A673 (cell line): Measurements from ENCODE around the gene ZNF500. TPM values are rescaled to one million over a fixed set of nuclear protein-coding genes. Genes with fewer than 3 reads are reported as not detected.

ENCODE experiments used
- BruUV-seq: library from RNA; stranded (reverse); fragments of 400-500 nt; replicated peaks from 2 replicates; lab custom pipeline; 2021; lab: Mats Ljungman, UMichigan
- CTCF ChIA-PET: fragments of 300-600 bp; sonication (Branson Sonifier 250); formaldehyde crosslinking; loops from one replicate; lab custom pipeline; 2022; ENCODE audit warnings: antibody characterized with exemption; lab: Charles Lee
- POLR2A ChIA-PET: fragments of 300-600 bp; sonication (Branson Sonifier 250); formaldehyde crosslinking; loops from one replicate; lab custom pipeline; 2022; ENCODE audit warnings: antibody characterized with exemption; ENCODE audit not compliant: low non-redundant PET; lab: Charles Lee
- DNase-seq: peaks from one replicate; pipeline ENCODE4 v3.0.0-alpha.2; 2015; ENCODE audit warnings: low spot score
- H3K27ac ChIP-seq: fragments of 200-600 bp; sonication (generic); 2 replicates; pipeline ENCODE4 v1.5.1; 2016; ENCODE audit warnings: mixed run types, low read depth, mild to moderate bottlenecking, mixed read lengths, antibody characterized with exemption, low read length; ENCODE audit not compliant: poor library complexity, severe bottlenecking
- H3K27me3 ChIP-seq: fragments of 200-600 bp; sonication (generic); replicated peaks from 2 replicates; pipeline ENCODE4 v1.6.1; 2017; ENCODE audit warnings: mixed run types, low read depth, mild to moderate bottlenecking, mixed read lengths, antibody characterized with exemption, low read length; ENCODE audit not compliant: insufficient read depth, poor library complexity
- H3K36me3 ChIP-seq: fragments of 200-600 bp; sonication (generic); 2 replicates; pipeline ENCODE4 v1.6.1; 2016; ENCODE audit warnings: mixed run types, mild to moderate bottlenecking, mixed read lengths, antibody characterized with exemption, low read length; ENCODE audit not compliant: insufficient read depth, poor library complexity, severe bottlenecking
- H3K4me1 ChIP-seq: fragments of 200-600 bp; sonication (generic); 2 replicates; pipeline ENCODE4 v1.6.1; 2017; ENCODE audit warnings: mixed run types, mild to moderate bottlenecking, mixed read lengths, antibody characterized with exemption, low read length; ENCODE audit not compliant: insufficient read depth, poor library complexity, severe bottlenecking
- H3K4me3 ChIP-seq: fragments of 200-600 bp; sonication (generic); 2 replicates; pipeline ENCODE4 v1.5.1; 2016; ENCODE audit warnings: low read depth, mixed run types, mild to moderate bottlenecking, mixed read lengths, low read length; ENCODE audit not compliant: poor library complexity, severe bottlenecking
- H3K9me3 ChIP-seq: fragments of 200-600 bp; sonication (generic); 2 replicates; pipeline ENCODE4 v1.6.1; 2016; ENCODE audit warnings: mixed run types, low read depth, mild to moderate bottlenecking, mixed read lengths, antibody characterized with exemption, low read length; ENCODE audit not compliant: poor library complexity, severe bottlenecking
- EZH2 ChIP-seq: fragments of 200-600 bp; sonication (generic); IDR thresholded peaks from 2 replicates; pipeline ENCODE4 v1.6.1; 2017; ENCODE audit warnings: borderline replicate concordance, low read depth, mild to moderate bottlenecking, mixed read lengths, antibody characterized with exemption, low read length; ENCODE audit not compliant: poor library complexity, severe bottlenecking
- intact Hi-C: fragments of 100-400 bp; cut with micrococcal nuclease; formaldehyde crosslinking; loops from one replicate; pipeline ENCODE4 v1.10.0; 2022; ENCODE audit not compliant: unreplicated experiment
- total RNA-seq: library from RNA; stranded (reverse); gene quantifications from 2 replicates; pipeline ENCODE4 v1.2.3, GENCODE V29; 2021
- TF ChIP-seq, protein P1 (sequence below): fragments of 300-800, 200-600 bp; sonication (generic); conservative IDR thresholded peaks from 2 replicates; pipeline ENCODE4 v1.5.1; 2017; ENCODE audit warnings: low read depth, mild to moderate bottlenecking, antibody characterized with exemption, low read length, moderate library complexity, mixed read lengths

The ZNF500 gene
- total RNA-seq, 1 experiment from 2014 or later, result 16.8 TPM

DNA sequence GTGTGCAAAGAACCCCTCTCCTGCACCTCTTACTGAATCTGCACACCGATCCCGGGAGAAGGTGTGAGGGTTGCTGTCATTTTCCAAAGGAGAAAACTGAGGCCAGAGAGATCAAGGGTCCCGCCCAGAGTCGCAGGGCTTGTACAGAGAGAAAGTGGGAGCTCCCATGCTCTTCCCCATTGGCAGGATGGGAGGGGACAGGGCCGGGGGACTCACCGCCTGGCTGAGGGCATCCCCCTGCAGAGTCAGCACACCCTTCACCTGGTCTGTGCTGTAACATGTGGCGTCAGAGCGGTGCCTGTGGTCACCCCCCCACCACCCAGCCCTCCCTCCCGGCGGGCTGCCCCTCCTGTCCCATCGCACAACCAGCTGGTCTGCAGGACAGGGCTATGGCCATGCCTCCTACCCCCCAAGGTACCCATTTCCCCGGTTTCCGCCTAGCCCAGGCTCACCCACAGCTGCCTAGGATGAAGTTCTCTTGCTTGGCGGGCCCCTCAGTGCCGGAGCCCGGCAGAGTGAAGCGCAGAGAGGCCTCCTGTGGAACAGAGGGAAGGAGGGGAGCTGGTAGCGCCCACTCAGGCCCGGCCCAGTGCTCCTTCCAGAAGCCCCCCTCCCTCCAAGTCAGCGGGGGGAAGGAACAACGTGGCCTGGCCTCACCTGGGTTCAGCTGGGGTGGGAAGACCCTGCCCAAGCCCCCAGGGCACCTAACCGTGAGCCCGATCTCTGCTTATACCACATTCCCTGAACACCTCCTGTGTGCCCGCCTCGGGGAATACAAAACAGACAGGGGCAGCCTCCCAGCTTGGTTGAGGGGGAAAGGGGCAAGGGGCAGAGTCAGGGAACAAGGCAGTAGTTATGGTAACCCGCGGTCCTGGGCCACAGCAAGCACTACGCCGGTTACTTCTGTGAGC, 34.3 kb upstream of the ZNF500 start:
- Histone ChIP-seq H3K27ac (no peak overlapping the region), H3K27me3 (no peaks in the 10 kb centered on the region), H3K4me1 (peaks cover 3% of the 10 kb centered on the region), H3K4me3 (peak overlapping the region; percentile 86), H3K36me3 (peaks cover 10% of the 10 kb centered on the region), H3K9me3 (no peaks in the 10 kb centered on the region)
- BruUV-seq, result no TSS peak
- POLR2A ChIA-PET, result no interaction called here
- CTCF ChIA-PET, result interaction anchor here (0.6 kb wide), 1 partner anchor 35 kb away, joined by 3 read pairs; no protein-coding TSS in a partner anchor
- DNase-seq, result no peak
- intact Hi-C loops, result no loop called here
- no peak for TF ChIP-seq EZH2
- TF ChIP-seq, protein P1, sequence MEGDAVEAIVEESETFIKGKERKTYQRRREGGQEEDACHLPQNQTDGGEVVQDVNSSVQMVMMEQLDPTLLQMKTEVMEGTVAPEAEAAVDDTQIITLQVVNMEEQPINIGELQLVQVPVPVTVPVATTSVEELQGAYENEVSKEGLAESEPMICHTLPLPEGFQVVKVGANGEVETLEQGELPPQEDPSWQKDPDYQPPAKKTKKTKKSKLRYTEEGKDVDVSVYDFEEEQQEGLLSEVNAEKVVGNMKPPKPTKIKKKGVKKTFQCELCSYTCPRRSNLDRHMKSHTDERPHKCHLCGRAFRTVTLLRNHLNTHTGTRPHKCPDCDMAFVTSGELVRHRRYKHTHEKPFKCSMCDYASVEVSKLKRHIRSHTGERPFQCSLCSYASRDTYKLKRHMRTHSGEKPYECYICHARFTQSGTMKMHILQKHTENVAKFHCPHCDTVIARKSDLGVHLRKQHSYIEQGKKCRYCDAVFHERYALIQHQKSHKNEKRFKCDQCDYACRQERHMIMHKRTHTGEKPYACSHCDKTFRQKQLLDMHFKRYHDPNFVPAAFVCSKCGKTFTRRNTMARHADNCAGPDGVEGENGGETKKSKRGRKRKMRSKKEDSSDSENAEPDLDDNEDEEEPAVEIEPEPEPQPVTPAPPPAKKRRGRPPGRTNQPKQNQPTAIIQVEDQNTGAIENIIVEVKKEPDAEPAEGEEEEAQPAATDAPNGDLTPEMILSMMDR, result no peak

DNA sequence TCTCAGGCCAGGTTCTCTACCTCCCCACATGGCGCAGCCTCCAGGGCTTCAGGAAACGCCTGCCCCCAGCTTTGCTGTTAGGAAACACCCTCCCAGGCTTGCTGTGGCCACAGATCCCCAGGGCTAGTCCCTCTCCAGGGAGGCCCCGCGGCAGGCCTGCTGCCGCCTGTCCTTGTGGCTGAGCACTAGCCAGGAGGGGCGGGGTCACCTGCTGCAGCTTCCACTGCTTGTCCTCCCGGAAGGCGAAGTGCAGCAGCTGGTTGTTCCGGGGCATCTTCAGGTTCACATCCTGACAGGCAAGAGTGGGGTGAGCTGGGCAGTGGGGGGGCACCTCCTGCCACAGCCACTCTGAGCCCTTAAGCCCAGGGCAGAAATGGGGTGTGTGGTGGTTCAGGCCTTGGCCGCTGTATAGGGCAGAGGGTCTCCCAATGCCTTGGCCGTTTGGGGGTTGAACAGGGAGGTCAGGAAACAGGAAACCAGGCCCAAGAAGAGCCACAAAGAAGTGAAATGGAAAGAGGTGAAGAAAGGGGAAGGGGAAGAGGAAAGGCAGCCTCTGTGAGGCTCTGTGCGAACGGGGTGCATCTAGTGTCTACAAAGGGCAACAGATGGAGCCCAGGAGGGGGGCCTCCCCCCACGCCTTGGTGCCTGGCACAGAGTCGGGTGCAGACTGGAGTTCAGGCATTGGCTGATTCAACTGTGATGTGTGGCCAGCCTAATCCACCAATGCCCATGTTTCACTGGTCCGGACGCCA, 33.5 kb upstream of the ZNF500 start:
- intact Hi-C loops, result no loop called here
- no peak for DNase-seq
- peaks cover 10% of the 10 kb centered on the region for H3K36me3 ChIP-seq
- TF ChIP-seq, protein P1, result no peak
- no peak for TF ChIP-seq EZH2
- ChIA-PET CTCF (no interaction called here), POLR2A (no interaction called here)
- H3K4me1 ChIP-seq, result peaks cover 3% of the 10 kb centered on the region
- H3K27me3 ChIP-seq, result no peaks in the 10 kb centered on the region
- H3K27ac ChIP-seq, result no peak overlapping the region
- no peak overlapping the region for H3K4me3 ChIP-seq
- no peaks in the 10 kb centered on the region for H3K9me3 ChIP-seq
- no TSS peak for BruUV-seq

DNA sequence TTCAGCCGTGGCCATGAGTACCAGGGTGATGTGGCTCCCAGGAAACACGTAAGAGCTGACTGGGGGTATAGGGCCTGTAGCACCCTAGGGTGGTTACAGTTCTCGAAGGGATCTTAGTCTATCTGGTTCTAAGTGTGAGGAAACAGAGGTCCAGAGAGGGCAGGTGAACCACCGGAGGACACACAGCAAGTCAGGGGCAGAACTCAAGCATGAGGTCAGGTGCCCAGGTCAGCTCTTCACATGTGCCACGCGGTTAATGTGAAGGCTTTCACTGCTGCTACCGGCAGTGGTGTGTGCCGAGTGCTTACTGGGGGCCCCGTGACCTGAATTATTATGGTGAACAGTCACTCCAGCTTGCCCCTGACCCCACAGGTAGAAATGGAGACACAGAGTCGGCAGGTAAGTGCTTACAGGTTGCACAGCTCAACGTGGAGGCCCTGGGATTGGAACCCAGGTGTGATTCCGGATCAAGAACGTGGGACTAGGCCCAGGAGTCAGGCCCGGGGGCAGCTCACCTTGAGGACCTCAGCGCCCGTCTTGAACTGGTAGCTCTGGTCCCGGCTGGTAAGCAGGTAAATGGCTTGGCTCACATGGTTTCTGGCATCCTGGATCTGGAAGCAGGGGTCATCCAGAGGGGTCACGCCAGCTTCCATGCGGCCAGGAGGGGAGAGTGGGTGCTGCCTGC, 32.4 kb upstream of the ZNF500 start:
- no peak overlapping the region for H3K4me3 ChIP-seq
- ChIA-PET CTCF (no interaction called here), POLR2A (no interaction called here)
- DNase-seq, result no peak
- peaks cover 3% of the 10 kb centered on the region for H3K4me1 ChIP-seq
- peaks cover 2% of the 10 kb centered on the region for H3K36me3 ChIP-seq
- no peaks in the 10 kb centered on the region for H3K27me3 ChIP-seq
- intact Hi-C loops, result no loop called here
- no TSS peak for BruUV-seq
- no peak overlapping the region for H3K27ac ChIP-seq
- H3K9me3 ChIP-seq, result no peaks in the 10 kb centered on the region
- TF ChIP-seq, protein P1, result no peak
- TF ChIP-seq EZH2, result no peak
